ENCODE measurements around the gene MED17.

Gene MED17

GRCh38 chr11:93849751-93850593 is 65.9 kb downstream of the MED17 start:
- DNase-seq = no peak

DNA sequence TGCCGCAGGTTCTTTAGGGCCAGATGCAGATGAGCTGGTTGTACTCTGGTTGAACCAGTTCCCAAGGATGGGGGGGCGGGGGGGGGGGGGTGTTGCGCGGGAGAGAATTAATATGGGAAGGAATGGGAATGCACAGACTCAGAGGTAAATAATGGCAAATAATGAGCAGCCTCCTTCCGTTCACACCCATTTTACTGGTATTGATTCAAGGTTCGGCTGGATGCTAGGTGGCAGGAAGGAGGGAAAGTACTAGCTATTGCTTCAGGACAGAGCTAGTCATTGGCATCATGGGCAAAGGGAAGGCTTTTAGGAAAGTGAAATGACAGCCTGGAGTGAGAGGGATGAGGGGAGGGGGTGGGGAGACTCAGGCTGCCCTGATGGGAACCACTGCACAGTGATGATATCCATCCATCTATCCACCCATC is 66.5 kb downstream of the MED17 start, which contains the start of gene VSTM5:
VSTM5 (minus strand) TSS at position 25 of the 425 bp plus-strand sequence. CDS start 116 bp downstream, outside the sequence.
- DNase-seq = no peak

DNA sequence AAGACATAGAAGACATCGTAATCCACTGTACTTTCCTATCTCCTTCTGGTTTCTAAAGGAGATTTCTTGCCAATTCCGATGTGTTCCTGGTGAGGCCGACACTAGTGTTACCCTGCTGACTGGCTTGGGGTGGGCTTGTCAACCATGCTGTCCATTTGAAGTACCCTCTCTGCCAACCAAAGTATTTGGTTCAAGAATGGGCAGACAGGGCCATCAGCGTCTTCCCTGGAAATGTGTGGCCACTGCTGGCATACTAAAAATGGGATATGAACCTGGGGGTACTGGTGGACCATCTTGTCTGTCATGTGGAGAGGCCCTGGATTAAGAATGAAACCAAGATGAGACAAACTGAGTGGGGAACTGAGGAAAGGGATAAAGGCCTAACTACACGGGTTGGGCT is 68.2 kb downstream of the MED17 start:
- no peak for DNase-seq

DNA sequence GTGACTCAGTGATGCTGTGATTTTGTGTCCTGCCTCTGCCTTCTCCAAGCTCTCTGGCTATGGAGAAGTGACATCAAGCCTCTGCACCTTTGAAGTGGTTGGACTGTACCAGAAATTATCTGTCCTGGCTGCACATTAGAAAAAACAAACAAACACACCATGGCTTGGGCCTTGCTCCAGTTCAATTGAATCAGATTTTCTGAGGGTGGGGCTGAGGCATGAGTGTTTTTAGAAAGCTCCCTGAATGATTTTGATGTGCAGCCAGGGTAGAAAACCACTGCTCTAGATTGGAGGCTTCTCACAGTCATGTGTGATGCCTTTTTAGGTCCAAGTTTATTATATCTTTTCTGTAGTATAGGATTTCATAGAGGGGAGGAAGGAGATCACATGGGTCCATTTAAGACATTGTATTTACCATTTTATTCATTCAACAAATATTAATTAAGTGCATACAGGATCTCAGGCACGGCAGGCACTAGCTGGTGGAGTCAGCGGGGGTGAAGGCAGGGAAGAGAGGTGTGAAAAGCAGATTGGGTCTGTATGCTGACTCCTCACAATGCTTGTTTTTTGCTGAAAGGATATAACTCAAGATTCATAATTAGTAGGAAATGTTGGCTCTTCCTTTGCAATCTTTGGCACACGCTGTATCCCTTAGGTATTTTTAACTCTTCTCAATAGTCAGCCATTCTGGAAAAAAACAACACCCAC is 73.5 kb downstream of the MED17 start:
- no peak for DNase-seq

GRCh38 chr11:93858121-93858775 is 74.2 kb downstream of the MED17 start:
- DNase-seq = no peak

- DNase-seq = no peak
Observed at GRCh38 chr11:93861808-93862207, 77.7 kb downstream of the MED17 start.
